MM.1S (cell line): ENCODE data around the gene RNASEH2A.

Experiments
- DNase-seq: peaks from one replicate; pipeline ENCODE4 v3.0.0-alpha.2; 2015
- H2AFZ ChIP-seq: fragments of 300-600 bp; sonication (generic); 2 replicates; pipeline ENCODE4 v1.6.0; 2016; ENCODE audit warnings: antibody characterized with exemption, low read length
- H3F3A ChIP-seq: fragments of 300-600 bp; sonication (generic); 2 replicates; pipeline ENCODE4 v1.6.1; 2016; ENCODE audit warnings: mild to moderate bottlenecking, antibody characterized with exemption, low read length, moderate library complexity, mixed read lengths; ENCODE audit not compliant: insufficient read depth
- H3K27ac ChIP-seq: fragments of 300-600 bp; sonication (generic); 2 replicates; pipeline ENCODE4 v1.5.1; 2016; ENCODE audit warnings: mild to moderate bottlenecking, low read length
- H3K27me3 ChIP-seq: fragments of 300-600 bp; sonication (generic); replicated peaks from 2 replicates; pipeline ENCODE4 v1.6.0; 2016; ENCODE audit warnings: low read length; ENCODE audit not compliant: insufficient read depth
- H3K36me3 ChIP-seq: fragments of 300-600 bp; sonication (generic); replicated peaks from 2 replicates; pipeline ENCODE4 v1.6.1; 2016; ENCODE audit warnings: mild to moderate bottlenecking, low read length, mixed read lengths; ENCODE audit not compliant: insufficient read depth
- H3K4me1 ChIP-seq: fragments of 300-600 bp; sonication (generic); 2 replicates; pipeline ENCODE4 v1.6.1; 2016; ENCODE audit warnings: low read length, mixed read lengths
- H3K4me2 ChIP-seq: fragments of 300-600 bp; sonication (generic); 2 replicates; pipeline ENCODE4 v1.6.0; 2016; ENCODE audit warnings: low read depth, low read length
- H3K4me3 ChIP-seq: fragments of 300-600 bp; sonication (generic); 2 replicates; pipeline ENCODE4 v1.5.1; 2016; ENCODE audit warnings: low read length, mixed read lengths
- H3K79me2 ChIP-seq: fragments of 300-600 bp; sonication (generic); 2 replicates; pipeline ENCODE4 v1.6.1; 2016; ENCODE audit warnings: mixed run types, low read length, mixed read lengths
- H3K9ac ChIP-seq: fragments of 300-600 bp; sonication (generic); 2 replicates; pipeline ENCODE4 v1.6.1; 2016; ENCODE audit warnings: low read length, mixed read lengths
- H3K9me2 ChIP-seq: fragments of 300-600 bp; sonication (generic); replicated peaks from 2 replicates; pipeline ENCODE4 v1.6.1; 2016; ENCODE audit warnings: mild to moderate bottlenecking, low read length, mixed read lengths; ENCODE audit not compliant: insufficient read depth
- H3K9me3 ChIP-seq: fragments of 300-600 bp; sonication (generic); replicated peaks from 2 replicates; pipeline ENCODE4 v1.6.1; 2016; ENCODE audit warnings: mild to moderate bottlenecking, low read length, mixed read lengths; ENCODE audit not compliant: insufficient read depth
- H4K20me1 ChIP-seq: fragments of 300-600 bp; sonication (generic); 2 replicates; pipeline ENCODE4 v1.6.1; 2016; ENCODE audit warnings: mild to moderate bottlenecking, low read length, moderate library complexity, mixed read lengths; ENCODE audit not compliant: insufficient read depth
- CTCF ChIP-seq: fragments of 300-600 bp; sonication (generic); IDR thresholded peaks from 2 replicates; pipeline ENCODE4 v1.5.1; 2016; ENCODE audit warnings: antibody characterized with exemption, low read length, mixed read lengths
- EZH2 ChIP-seq: fragments of 300-600 bp; sonication (generic); optimal IDR thresholded peaks from 2 replicates; pipeline ENCODE3; 2017; ENCODE audit warnings: low read depth, mild to moderate bottlenecking, antibody characterized with exemption, low read length, mixed read lengths
- EZH2phosphoT487 ChIP-seq: fragments of 300-600 bp; sonication (generic); IDR thresholded peaks from 2 replicates; pipeline ENCODE4 v1.6.1; 2018; ENCODE audit warnings: antibody characterized with exemption, low read length

The RNASEH2A gene

GRCh38 chr19:12779162-12779993 lies 27.0 kb upstream of the RNASEH2A start:
- no peak overlapping the region for H2AFZ ChIP-seq
- no peaks in the 10 kb centered on the region for H4K20me1 ChIP-seq
- H3F3A ChIP-seq, result peaks cover 14% of the 10 kb centered on the region
- TF ChIP-seq EZH2 (no peak), CTCF (no peak), EZH2phosphoT487 (no peak)
- no peaks in the 10 kb centered on the region for H3K27me3 ChIP-seq
- H3K9ac ChIP-seq, result no peak overlapping the region
- no peaks in the 10 kb centered on the region for H3K9me3 ChIP-seq
- DNase-seq, result no peak
- peaks cover 20% of the 10 kb centered on the region for H3K4me1 ChIP-seq
- H3K9me2 ChIP-seq, result no peaks in the 10 kb centered on the region
- no peak overlapping the region for H3K4me2 ChIP-seq
- H3K36me3 ChIP-seq, result no peaks in the 10 kb centered on the region
- H3K4me3 ChIP-seq, result no peak overlapping the region
- H3K79me2 ChIP-seq, result no peaks in the 10 kb centered on the region
- H3K27ac ChIP-seq, result no peak overlapping the region

- no peak for TF ChIP-seq EZH2phosphoT487
- no peak for TF ChIP-seq CTCF
- no peak for TF ChIP-seq EZH2
- Histone ChIP-seq H3K9ac (peak overlapping the region; percentile 34; the same call in 1 of the 2 replicates), H3K27me3 (no peaks in the 10 kb centered on the region), H3K36me3 (no peaks in the 10 kb centered on the region), H3K9me2 (no peaks in the 10 kb centered on the region), H3K79me2 (no peaks in the 10 kb centered on the region), H3K27ac (no peak overlapping the region), H2AFZ (peak overlapping the region; percentile 78), H3F3A (peaks cover 13% of the 10 kb centered on the region), H3K4me3 (peak overlapping the region; percentile 64), H4K20me1 (no peaks in the 10 kb centered on the region), H3K4me2 (peak overlapping the region; percentile 93), H3K4me1 (peaks cover 12% of the 10 kb centered on the region), H3K9me3 (no peaks in the 10 kb centered on the region)
- no peak for DNase-seq
Measured at GRCh38 chr19:12782174-12782423, 24.3 kb upstream of the RNASEH2A start.

- no peaks in the 10 kb centered on the region for H3K79me2 ChIP-seq
- no peak overlapping the region for H3K27ac ChIP-seq
- H3K4me2 ChIP-seq, result peak overlapping the region; percentile 93
- H3K4me3 ChIP-seq, result peak overlapping the region; percentile 64
- H4K20me1 ChIP-seq, result no peaks in the 10 kb centered on the region
- H3K9me2 ChIP-seq, result no peaks in the 10 kb centered on the region
- TF ChIP-seq EZH2phosphoT487 (no peak), CTCF (peak; percentile 16)
- H2AFZ ChIP-seq, result peak overlapping the region; percentile 78
- peaks cover 12% of the 10 kb centered on the region for H3K4me1 ChIP-seq
- peaks cover 13% of the 10 kb centered on the region for H3F3A ChIP-seq
- peak; percentile 23 for DNase-seq
- peak overlapping the region; percentile 34; the same call in 1 of the 2 replicates for H3K9ac ChIP-seq
- H3K36me3 ChIP-seq, result no peaks in the 10 kb centered on the region
- H3K27me3 ChIP-seq, result no peaks in the 10 kb centered on the region
- H3K9me3 ChIP-seq, result no peaks in the 10 kb centered on the region
Measured at GRCh38 chr19:12782424-12783290, 23.7 kb upstream of the RNASEH2A start.
